ENCODE data around the gene APOBEC3H. TPM values are rescaled to one million over a fixed set of nuclear protein-coding genes. Genes with fewer than 3 reads are reported as not detected.

Gene APOBEC3H
- total RNA-seq, 1 donor from 2014 or later, result not detected

DNA sequence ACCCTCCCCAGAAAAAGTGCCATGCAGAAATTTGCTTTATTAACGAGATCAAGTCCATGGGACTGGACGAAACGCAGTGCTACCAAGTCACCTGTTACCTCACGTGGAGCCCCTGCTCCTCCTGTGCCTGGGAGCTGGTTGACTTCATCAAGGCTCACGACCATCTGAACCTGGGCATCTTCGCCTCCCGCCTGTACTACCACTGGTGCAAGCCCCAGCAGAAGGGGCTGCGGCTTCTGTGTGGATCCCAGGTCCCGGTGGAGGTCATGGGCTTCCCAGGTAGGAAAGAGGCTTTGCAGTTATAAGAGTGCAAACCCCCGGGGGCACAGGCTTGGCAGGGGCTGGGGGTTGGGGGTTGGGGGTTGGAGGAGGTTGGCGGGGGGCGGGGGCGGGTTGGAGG lies 4.2 kb downstream of the APOBEC3H start:
- DNase-seq (ENCODE audit: low spot score), result no peak
- Mint-ChIP-seq H3K4me1 (ENCODE audit: unreplicated experiment) (peaks cover 7% of the 10 kb centered on the region), H3K27ac (ENCODE audit: unreplicated experiment) (no peak overlapping the region), H3K36me3 (ENCODE audit: low read depth, unreplicated experiment) (no peaks in the 10 kb centered on the region), H3K4me3 (ENCODE audit: unreplicated experiment) (no peak overlapping the region), H3K9me3 (ENCODE audit: unreplicated experiment) (no peaks in the 10 kb centered on the region), H3K27me3 (ENCODE audit: unreplicated experiment) (peaks cover 6% of the 10 kb centered on the region)
- TF ChIP-seq, protein P1, sequence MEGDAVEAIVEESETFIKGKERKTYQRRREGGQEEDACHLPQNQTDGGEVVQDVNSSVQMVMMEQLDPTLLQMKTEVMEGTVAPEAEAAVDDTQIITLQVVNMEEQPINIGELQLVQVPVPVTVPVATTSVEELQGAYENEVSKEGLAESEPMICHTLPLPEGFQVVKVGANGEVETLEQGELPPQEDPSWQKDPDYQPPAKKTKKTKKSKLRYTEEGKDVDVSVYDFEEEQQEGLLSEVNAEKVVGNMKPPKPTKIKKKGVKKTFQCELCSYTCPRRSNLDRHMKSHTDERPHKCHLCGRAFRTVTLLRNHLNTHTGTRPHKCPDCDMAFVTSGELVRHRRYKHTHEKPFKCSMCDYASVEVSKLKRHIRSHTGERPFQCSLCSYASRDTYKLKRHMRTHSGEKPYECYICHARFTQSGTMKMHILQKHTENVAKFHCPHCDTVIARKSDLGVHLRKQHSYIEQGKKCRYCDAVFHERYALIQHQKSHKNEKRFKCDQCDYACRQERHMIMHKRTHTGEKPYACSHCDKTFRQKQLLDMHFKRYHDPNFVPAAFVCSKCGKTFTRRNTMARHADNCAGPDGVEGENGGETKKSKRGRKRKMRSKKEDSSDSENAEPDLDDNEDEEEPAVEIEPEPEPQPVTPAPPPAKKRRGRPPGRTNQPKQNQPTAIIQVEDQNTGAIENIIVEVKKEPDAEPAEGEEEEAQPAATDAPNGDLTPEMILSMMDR (IDR thresholded peaks at IDR 0.05; ENCODE audit: unreplicated experiment), result no peak

DNA sequence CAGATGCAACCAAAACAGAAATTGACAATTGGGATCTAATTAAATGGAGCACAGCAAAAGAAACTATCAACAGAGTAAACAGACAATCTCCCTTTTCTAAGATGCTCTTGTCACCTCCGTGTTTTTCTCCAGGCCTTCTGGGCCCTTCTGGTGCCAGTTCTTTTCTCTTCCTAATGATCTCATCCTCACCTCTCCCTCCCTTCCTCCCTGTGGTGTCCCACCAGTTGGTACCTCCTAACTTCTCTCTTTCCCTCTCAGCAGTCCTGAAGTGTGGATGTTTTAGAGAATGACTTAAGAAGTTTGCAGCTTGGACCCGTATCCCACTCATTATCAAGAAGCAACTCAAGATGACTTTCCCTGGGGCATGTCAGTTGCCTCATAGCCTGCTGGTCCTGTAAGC lies 6.4 kb downstream of the APOBEC3H start:
- Mint-ChIP-seq H3K9me3 (ENCODE audit: unreplicated experiment) (no peaks in the 10 kb centered on the region), H3K27ac (ENCODE audit: unreplicated experiment) (no peak overlapping the region), H3K36me3 (ENCODE audit: low read depth, unreplicated experiment) (no peaks in the 10 kb centered on the region), H3K27me3 (ENCODE audit: unreplicated experiment) (peaks cover 2% of the 10 kb centered on the region), H3K4me3 (ENCODE audit: unreplicated experiment) (no peak overlapping the region), H3K4me1 (ENCODE audit: unreplicated experiment) (no peaks in the 10 kb centered on the region)
- TF ChIP-seq, protein P1 (IDR thresholded peaks at IDR 0.05; ENCODE audit: unreplicated experiment), result no peak
- DNase-seq (ENCODE audit: low spot score), result no peak

DNA sequence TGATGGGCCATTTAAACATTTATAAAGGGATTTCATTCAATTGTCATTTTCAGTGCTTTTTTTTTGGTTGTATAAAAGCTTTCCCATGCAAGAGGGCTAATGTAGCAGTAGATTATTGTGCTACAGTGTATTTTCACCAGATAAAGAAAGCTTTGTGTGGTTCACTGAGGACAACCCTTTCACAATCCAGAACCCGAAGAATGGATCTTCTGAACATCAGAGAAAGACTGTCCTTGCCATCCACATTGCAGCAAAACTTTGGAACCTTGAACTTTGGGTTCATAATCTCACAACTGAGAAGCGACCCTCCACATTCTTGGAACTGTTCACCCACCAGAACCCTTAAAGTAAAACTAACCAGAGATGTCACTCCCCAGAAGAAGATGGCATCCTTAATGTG lies 9.3 kb downstream of the APOBEC3H start:
- no peak for DNase-seq (ENCODE audit: low spot score)
- Mint-ChIP-seq H3K36me3 (ENCODE audit: low read depth, unreplicated experiment) (no peaks in the 10 kb centered on the region), H3K27ac (ENCODE audit: unreplicated experiment) (no peak overlapping the region), H3K4me1 (ENCODE audit: unreplicated experiment) (peaks cover 5% of the 10 kb centered on the region), H3K27me3 (ENCODE audit: unreplicated experiment) (peaks cover 2% of the 10 kb centered on the region), H3K9me3 (ENCODE audit: unreplicated experiment) (no peaks in the 10 kb centered on the region), H3K4me3 (ENCODE audit: unreplicated experiment) (no peak overlapping the region)
- TF ChIP-seq, protein P1 (IDR thresholded peaks at IDR 0.05; ENCODE audit: unreplicated experiment), result no peak

DNA sequence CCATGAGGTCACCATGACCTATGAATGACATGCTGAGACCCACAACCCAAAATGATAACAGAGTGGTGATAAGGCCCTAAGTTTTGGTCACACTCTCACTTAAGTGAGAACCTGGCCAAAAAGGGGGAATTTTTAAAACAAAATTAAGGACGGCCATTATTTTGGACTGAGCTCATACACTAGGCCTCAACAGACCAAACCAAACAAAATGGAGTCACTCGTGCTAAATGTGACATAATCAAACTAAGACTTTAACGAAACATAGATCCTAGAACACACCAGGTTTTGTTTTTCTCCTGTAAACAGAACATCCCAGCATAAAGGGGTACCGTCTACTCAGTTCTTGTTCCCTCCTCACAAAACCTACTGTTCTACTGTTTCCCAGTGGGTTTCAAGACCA lies 11.4 kb downstream of the APOBEC3H start:
- no peak overlapping the region for H3K4me3 Mint-ChIP-seq (ENCODE audit: unreplicated experiment)
- DNase-seq (ENCODE audit: low spot score), result no peak
- no peak overlapping the region for H3K27ac Mint-ChIP-seq (ENCODE audit: unreplicated experiment)
- TF ChIP-seq, protein P1 (IDR thresholded peaks at IDR 0.05; ENCODE audit: unreplicated experiment), result no peak
- peaks cover 9% of the 10 kb centered on the region for H3K4me1 Mint-ChIP-seq (ENCODE audit: unreplicated experiment)
- peaks cover 2% of the 10 kb centered on the region for H3K27me3 Mint-ChIP-seq (ENCODE audit: unreplicated experiment)
- H3K36me3 Mint-ChIP-seq (ENCODE audit: low read depth, unreplicated experiment), result no peaks in the 10 kb centered on the region
- no peaks in the 10 kb centered on the region for H3K9me3 Mint-ChIP-seq (ENCODE audit: unreplicated experiment)

DNA sequence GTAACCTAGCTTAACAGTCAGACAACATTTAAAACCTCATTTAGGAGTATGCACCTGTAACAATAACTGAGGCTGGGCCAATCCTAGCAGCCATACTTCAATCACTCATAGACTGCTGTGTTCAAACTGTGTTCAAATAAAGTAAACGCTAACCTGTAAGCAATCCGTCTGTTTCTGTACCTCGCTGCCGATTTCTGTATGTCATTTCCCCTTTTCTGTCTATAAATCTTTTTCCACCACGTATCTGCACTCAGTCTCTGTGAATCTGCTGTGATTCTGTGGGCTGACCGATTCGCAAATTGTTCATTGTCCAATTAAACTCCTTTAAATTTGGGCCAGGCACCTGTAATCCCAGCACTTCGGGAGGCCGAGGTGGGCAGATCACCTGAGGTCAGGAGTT lies 12.3 kb downstream of the APOBEC3H start:
- H3K4me3 Mint-ChIP-seq (ENCODE audit: unreplicated experiment), result no peak overlapping the region
- DNase-seq (ENCODE audit: low spot score), result no peak
- H3K9me3 Mint-ChIP-seq (ENCODE audit: unreplicated experiment), result no peaks in the 10 kb centered on the region
- H3K27ac Mint-ChIP-seq (ENCODE audit: unreplicated experiment), result no peak overlapping the region
- TF ChIP-seq, protein P1 (IDR thresholded peaks at IDR 0.05; ENCODE audit: unreplicated experiment), result no peak
- H3K27me3 Mint-ChIP-seq (ENCODE audit: unreplicated experiment), result peaks cover 2% of the 10 kb centered on the region
- peaks cover 12% of the 10 kb centered on the region for H3K4me1 Mint-ChIP-seq (ENCODE audit: unreplicated experiment)
- no peaks in the 10 kb centered on the region for H3K36me3 Mint-ChIP-seq (ENCODE audit: low read depth, unreplicated experiment)

Measured in endothelial cell (in vitro differentiated cells).